Ovary (tissue), 9 donors: ENCODE data around the gene GON7. TPM values are rescaled to one million over a fixed set of nuclear protein-coding genes. Genes with fewer than 3 reads are reported as not detected.
A peak's percentile ranks its signal among the peaks of the same experiment; 100 is the strongest.
"Not testable (repeated sequence)": the region's sequence is repeated elsewhere in the genome, so short reads cannot be mapped to it uniquely, and the experiment has no call there.

Experiments
- DNase-seq, 5 donors: peaks; one replicate each; pipeline ENCODE4 v3.0.0-alpha.2; 2019 to 2020
- H3K27ac ChIP-seq, 2 donors: fragments of 200-600 bp; one replicate each; pipeline versions ENCODE4 v1.5.1 to v1.8.0; 2019 to 2022
- H3K27me3 ChIP-seq: fragments of 200-600 bp; one replicate; pipeline ENCODE4 v1.8.0; 2022
- H3K36me3 ChIP-seq: fragments of 200-600 bp; sonication (generic); one replicate; pipeline ENCODE4 v1.5.1; 2019
- H3K4me1 ChIP-seq: one replicate; pipeline ENCODE4 v1.8.1; 2013; ENCODE audit warnings: mild to moderate bottlenecking, moderate library complexity; ENCODE audit not compliant: insufficient read depth
- H3K4me3 ChIP-seq: fragments of 200-600 bp; sonication (generic); one replicate; pipeline ENCODE4 v1.5.1; 2017
- H3K9me3 ChIP-seq, 2 donors: fragments of 200-600 bp in 1 of 2; sonication (generic) in 1 of 2; one replicate each; pipeline versions ENCODE4 v1.5.1 to v1.8.1; 2013 to 2019; ENCODE audit warnings: mild to moderate bottlenecking in 1 of 2, moderate library complexity in 1 of 2
- CTCF ChIP-seq, 3 donors: fragments of 450-650 bp in 2 of 3; fragments of 200-600 bp in 1 of 3; IDR thresholded peaks; one replicate each; pipeline versions ENCODE4 v1.5.1 to v1.8.0; 2016 to 2022; ENCODE audit warnings: antibody characterized with exemption in 3 of 3, mild to moderate bottlenecking in 1 of 3
- EP300 ChIP-seq: sonication (generic); formaldehyde crosslinking; IDR thresholded peaks from one replicate; pipeline ENCODE4 v1.6.1; 2017; ENCODE audit warnings: antibody characterized with exemption
- POLR2A ChIP-seq: fragments of 450-650 bp; IDR thresholded peaks from one replicate; pipeline ENCODE4 v1.6.1; 2017; ENCODE audit warnings: antibody characterized with exemption, mild to moderate bottlenecking, moderate library complexity
- WGBS, 3 donors: extraction: QIAGEN DNeasy Blood & Tissue Kit in 1 of 3; methylation state at CpG; one replicate each; pipeline versions ENCODE4 v1.1.5 to v1.1.7; 2013 to 2017; 5-methylcytosine and 5-hydroxymethylcytosine counted together
- intact Hi-C, 4 donors: fragments of 100-400 bp; cut with DNase I; formaldehyde crosslinking; loops; one replicate each; pipeline versions ENCODE4 v1.11.0 to v1.15.1; 2022 to 2023
- polyA plus RNA-seq, 2 donors: library from polyadenylated mRNA; stranded (reverse); fragments of 200-250 nt in 1 of 2; fragments of 350-450 nt in 1 of 2; fragmentation: Illumina TruSeq in 1 of 2; extraction: RNeasy Lipid Tissue Mini Kit (QIAGEN cat#74804) in 1 of 2; gene quantifications; one replicate each; pipeline ENCODE4 v1.2.3, GENCODE V29; 2013 to 2014
- total RNA-seq, 7 donors: library from RNA; depleted of rRNA in 2 of 7; stranded (reverse); fragments of >200 nt in 2 of 7; fragmentation: NEBNext Ultra II Directional in 3 of 7; extraction: Animal tissue kit (Norgen Biotek cat#: 25700) in 3 of 7; gene quantifications; one replicate each; pipeline versions ENCODE4 v1.1.0 to v1.2.4, GENCODE V29; 2016 to 2023
- donor health status: DM: no; HTN: no; CAD: no; lungs with moderate emphysema.
- donor health status: DM: no; HTN: no; CAD: no.
- donor health status: Bipolar disorder and iron deficiency.
- donor health status: DM: yes; HTN: yes; CAD: no.
- donor health status: DM: no; HTN: no; CAD: no.
- donor health status: DM: yes; HTN: yes; CAD: no.

GON7 gene
- total and polyA plus RNA-seq, 9 donors, result 6.5 to 26.0 (median 8.3) TPM

GRCh38 chr14:93173943-93174395, 32.9 kb downstream of the GON7 start:
- H3K27me3 ChIP-seq, result no peaks in the 10 kb centered on the region
- H3K36me3 ChIP-seq, result no peaks in the 10 kb centered on the region
- intact Hi-C loops, result no loop called here
- H3K4me1 ChIP-seq, result peaks cover 3% of the 10 kb centered on the region
- WGBS, 3 donors, result 15 to 21% (median 15%) methylated on average over 10 of the region's 10 CpGs
- no peak overlapping the region for H3K4me3 ChIP-seq
- no peaks in the 10 kb centered on the region for H3K9me3 ChIP-seq
- no peak overlapping the region for H3K27ac ChIP-seq
- TF ChIP-seq CTCF (IDR thresholded peaks at IDR 0.05) (no peak), POLR2A (no peak), EP300 (no peak)
- DNase-seq, result no peak

- H3K27ac ChIP-seq, result no peak overlapping the region
- no peak overlapping the region for H3K4me3 ChIP-seq
- no peak for TF ChIP-seq CTCF (IDR thresholded peaks at IDR 0.05)
- TF ChIP-seq POLR2A, result no peak
- TF ChIP-seq EP300, result no peak
- no peaks in the 10 kb centered on the region for H3K27me3 ChIP-seq
- peaks cover 4% of the 10 kb centered on the region for H3K4me1 ChIP-seq
- intact Hi-C loops, result no loop called here
- 44 to 67% (median 55%) methylated on average over 4 of the region's 4 CpGs for WGBS, 3 donors
- DNase-seq, result no peak
- no peaks in the 10 kb centered on the region for H3K36me3 ChIP-seq
- no peaks in the 10 kb centered on the region for H3K9me3 ChIP-seq
These were observed 35.5 kb downstream of the GON7 start for GRCh38 chr14:93171376-93171775.

GRCh38 chr14:93170141-93170540, 36.7 kb downstream of the GON7 start:
- H3K4me3 ChIP-seq, intact Hi-C loops, H3K27ac ChIP-seq, H3K4me1 ChIP-seq, H3K9me3 ChIP-seq, DNase-seq, H3K27me3 ChIP-seq, H3K36me3 ChIP-seq: not testable (repeated sequence)
- 95 to 98% (median 96%) methylated on average over 17 to 20 of the region's 20 CpGs for WGBS, 3 donors

GRCh38 chr14:93169619-93170018, 37.2 kb downstream of the GON7 start:
- H3K9me3 ChIP-seq, H3K36me3 ChIP-seq, intact Hi-C loops, DNase-seq, H3K27ac ChIP-seq, H3K27me3 ChIP-seq, H3K4me3 ChIP-seq, H3K4me1 ChIP-seq: not testable (repeated sequence)
- WGBS, 3 donors, result 83 to 87% (median 86%) methylated on average over 6 of the region's 6 CpGs

- H3K9me3 ChIP-seq, H3K36me3 ChIP-seq, H3K4me1 ChIP-seq, H3K27ac ChIP-seq, H3K4me3 ChIP-seq, H3K27me3 ChIP-seq, intact Hi-C loops: not testable (repeated sequence)
- WGBS, 3 donors, result 48 to 69% (median 60%) methylated on average over 9 of the region's 9 CpGs
- DNase-seq, result peak in 3 of 5 donors; percentile 33 to 58 (median 49)
These were observed 38.3 kb downstream of the GON7 start for GRCh38 chr14:93168610-93169009.

- WGBS, 3 donors, result 87 to 89% (median 88%) methylated on average over 26 of the region's 26 CpGs
- intact Hi-C loops, H3K27ac ChIP-seq, H3K9me3 ChIP-seq, H3K4me3 ChIP-seq, H3K36me3 ChIP-seq, H3K27me3 ChIP-seq, H3K4me1 ChIP-seq: not testable (repeated sequence)
- DNase-seq, result peak in 1 of 5 donors; percentile 3
These were observed 41.3 kb downstream of the GON7 start for GRCh38 chr14:93165271-93166265.
